Hippocampal formation (tissue), 2 donors: ENCODE results near the gene SCO1.
A peak's percentile ranks its signal among the peaks of the same experiment; 100 is the strongest.
"Not testable (repeated sequence)": the region's sequence is repeated elsewhere in the genome, so short reads cannot be mapped to it uniquely, and the experiment has no call there.

Experiments
- DNase-seq, 2 donors: peaks; one replicate each; lab custom pipeline; 2025; lab: John Stamatoyannopoulos, UW

SCO1 gene

GRCh38 chr17:10697092-10698081 is at the start of gene SCO1, which contains the start of gene ADPRM:
TSS of gene SCO1 (minus strand) at chr17:10697533. CDS start at chr17:10697507, 26 bp downstream.
TSS of gene ADPRM (plus strand) at chr17:10697594. CDS start at chr17:10704927, 7,333 bp downstream.
- peak; percentile 93 to 94 for DNase-seq

- DNase-seq = no peak
Observed at GRCh38 chr17:10745231-10745630, 47.9 kb upstream of the SCO1 start.

- no peak for DNase-seq
Observed at GRCh38 chr17:10744501-10745000, 47.2 kb upstream of the SCO1 start.

GRCh38 chr17:10743316-10744009 is 46.1 kb upstream of the SCO1 start:
- no peak for DNase-seq

- DNase-seq = no peak
Observed at GRCh38 chr17:10742431-10742830, 45.1 kb upstream of the SCO1 start.

- DNase-seq = no peak
Observed at GRCh38 chr17:10741416-10742135, 44.2 kb upstream of the SCO1 start.

- no peak for DNase-seq
Observed at GRCh38 chr17:10739386-10739785, 42.1 kb upstream of the SCO1 start.

GRCh38 chr17:10738521-10739258 is 41.4 kb upstream of the SCO1 start:
- DNase-seq = no peak

GRCh38 chr17:10737736-10738135 is 40.4 kb upstream of the SCO1 start:
- no peak for DNase-seq

- DNase-seq = peak; percentile 26 to 37
Observed at GRCh38 chr17:10737168-10737622, 39.9 kb upstream of the SCO1 start.

- DNase-seq = no peak
Observed at GRCh38 chr17:10735821-10736220, 38.5 kb upstream of the SCO1 start.

GRCh38 chr17:10735251-10735650 is 37.9 kb upstream of the SCO1 start:
- no peak for DNase-seq

- no peak for DNase-seq
Observed at GRCh38 chr17:10733666-10734065, 36.3 kb upstream of the SCO1 start.

- DNase-seq = not testable (repeated sequence)
Observed at GRCh38 chr17:10732121-10732520, 34.8 kb upstream of the SCO1 start.

GRCh38 chr17:10731408-10731879 is 34.1 kb upstream of the SCO1 start:
- DNase-seq = no peak

GRCh38 chr17:10730247-10730646 is 32.9 kb upstream of the SCO1 start:
- not testable (repeated sequence) for DNase-seq

GRCh38 chr17:10729334-10730193 is 32.2 kb upstream of the SCO1 start, which contains the start of gene TMEM220:
TSS of gene TMEM220 (minus strand) at chr17:10730023. CDS start at chr17:10729851, 172 bp downstream.
- peak; percentile 43 to 67 for DNase-seq

- DNase-seq = no peak
Observed at GRCh38 chr17:10728331-10728892, 31.1 kb upstream of the SCO1 start.

GRCh38 chr17:10727192-10727591 is 29.9 kb upstream of the SCO1 start:
- DNase-seq = no peak
